MV-4-11 (cell line): ENCODE data around the gene RFX8.
A peak's percentile ranks its signal among the peaks of the same experiment; 100 is the strongest.
"Not testable (repeated sequence)": the region's sequence is repeated elsewhere in the genome, so short reads cannot be mapped to it uniquely, and the experiment has no call there.

ENCODE experiments used
- DNase-seq: peaks from one replicate; lab custom pipeline; 2025; lab: John Stamatoyannopoulos, UW

Gene RFX8

DNA sequence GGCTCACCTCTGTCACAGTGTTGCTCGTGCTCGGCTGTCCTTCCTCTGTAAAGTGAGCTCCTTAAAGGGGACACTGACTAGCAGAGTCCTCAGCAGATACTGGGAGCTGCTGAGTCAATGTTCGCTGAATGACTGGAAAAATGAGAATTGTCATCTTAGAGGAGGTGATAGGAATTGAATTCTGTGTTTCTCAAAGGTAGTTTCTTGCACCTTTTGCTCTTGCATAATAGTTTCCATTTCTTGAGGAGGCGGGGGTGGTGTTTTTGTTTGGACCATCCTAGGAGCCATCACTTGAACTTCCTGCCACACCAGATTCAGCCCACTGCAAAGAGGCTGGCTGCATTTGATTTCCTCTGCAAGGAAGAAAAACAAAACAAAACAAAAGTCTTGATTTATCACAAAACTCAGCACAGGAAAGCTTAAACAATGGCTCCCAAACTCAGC lies 11.4 kb upstream of the RFX8 start:
- no peak for DNase-seq

DNA sequence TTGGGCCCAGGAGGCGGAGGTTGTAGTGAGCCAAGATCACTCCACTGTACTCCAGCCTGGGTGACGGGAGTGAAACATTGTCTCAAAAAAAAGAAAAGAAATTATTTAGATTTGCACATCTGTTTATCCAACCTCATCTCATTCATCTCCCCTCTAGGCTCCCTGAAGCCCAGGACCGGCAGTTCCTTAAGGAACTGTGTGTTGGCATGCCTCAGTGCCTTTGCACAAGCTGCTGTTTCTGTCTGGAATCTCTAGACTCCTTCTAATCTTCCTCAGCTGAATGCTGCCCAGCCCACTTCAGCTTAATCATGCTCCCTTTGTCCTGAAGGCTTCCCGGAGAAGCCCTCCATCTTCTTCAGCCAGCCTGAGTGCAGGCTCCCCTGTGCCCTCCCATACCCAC lies 10.9 kb upstream of the RFX8 start:
- no peak for DNase-seq

DNA sequence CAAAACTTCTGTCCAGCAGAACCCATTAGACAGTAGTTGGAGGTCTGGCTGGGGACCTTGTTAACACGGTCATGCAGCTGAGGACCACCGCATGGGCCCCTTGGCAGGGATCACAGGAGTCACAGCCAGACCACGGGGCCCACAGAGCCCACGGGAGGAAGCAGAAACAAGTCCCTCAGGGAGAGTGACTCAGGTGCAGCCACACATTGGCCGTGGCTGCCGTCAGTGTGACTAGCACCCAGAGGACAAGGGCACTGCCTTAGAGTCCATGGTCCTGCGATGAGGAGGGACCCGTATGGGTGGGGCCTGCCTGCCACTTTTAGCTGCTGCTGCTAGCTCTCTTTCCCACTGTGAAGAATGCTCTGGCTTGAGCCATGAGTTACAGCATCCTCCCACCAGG lies 5.9 kb upstream of the RFX8 start:
- DNase-seq: no peak

DNA sequence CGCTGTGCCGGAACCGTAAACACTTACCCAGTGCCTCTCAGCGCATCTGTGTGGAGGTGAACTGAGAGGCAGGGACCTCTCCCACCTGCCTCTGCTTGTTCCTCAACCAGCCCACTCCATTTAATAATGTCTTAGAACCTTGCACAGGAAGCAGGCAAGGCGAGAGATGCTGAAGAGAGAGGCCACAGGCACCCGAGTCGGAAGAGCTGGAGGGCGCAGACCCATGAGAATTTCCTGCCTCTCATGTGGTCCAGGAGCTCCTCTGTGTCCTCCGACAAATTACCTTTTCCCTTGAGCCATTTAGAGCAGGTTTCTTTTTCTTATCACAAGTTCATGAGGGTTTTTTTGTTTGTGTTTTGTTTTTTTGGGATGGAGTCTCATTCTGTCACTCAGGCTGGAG lies 4.9 kb upstream of the RFX8 start:
- no peak for DNase-seq

DNA sequence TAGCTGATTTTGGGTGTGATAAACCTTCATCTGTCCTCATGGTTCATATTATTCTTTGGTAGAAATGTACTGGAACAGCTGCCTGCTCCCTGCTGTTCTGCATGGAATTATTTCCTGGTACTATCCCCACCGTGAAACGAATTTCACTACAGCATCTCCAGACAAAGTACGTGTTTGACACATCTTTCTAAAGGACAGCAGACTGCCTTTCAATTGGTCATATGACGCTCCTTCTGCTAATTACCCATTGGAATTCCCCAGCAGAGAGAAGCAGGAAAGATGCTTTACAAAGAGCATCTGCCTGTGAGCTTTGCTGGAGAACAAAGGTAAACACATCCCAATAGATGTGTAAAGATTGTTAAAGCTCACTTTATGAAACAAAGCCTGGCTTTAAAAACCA lies 4.4 kb upstream of the RFX8 start:
- no peak for DNase-seq

DNA sequence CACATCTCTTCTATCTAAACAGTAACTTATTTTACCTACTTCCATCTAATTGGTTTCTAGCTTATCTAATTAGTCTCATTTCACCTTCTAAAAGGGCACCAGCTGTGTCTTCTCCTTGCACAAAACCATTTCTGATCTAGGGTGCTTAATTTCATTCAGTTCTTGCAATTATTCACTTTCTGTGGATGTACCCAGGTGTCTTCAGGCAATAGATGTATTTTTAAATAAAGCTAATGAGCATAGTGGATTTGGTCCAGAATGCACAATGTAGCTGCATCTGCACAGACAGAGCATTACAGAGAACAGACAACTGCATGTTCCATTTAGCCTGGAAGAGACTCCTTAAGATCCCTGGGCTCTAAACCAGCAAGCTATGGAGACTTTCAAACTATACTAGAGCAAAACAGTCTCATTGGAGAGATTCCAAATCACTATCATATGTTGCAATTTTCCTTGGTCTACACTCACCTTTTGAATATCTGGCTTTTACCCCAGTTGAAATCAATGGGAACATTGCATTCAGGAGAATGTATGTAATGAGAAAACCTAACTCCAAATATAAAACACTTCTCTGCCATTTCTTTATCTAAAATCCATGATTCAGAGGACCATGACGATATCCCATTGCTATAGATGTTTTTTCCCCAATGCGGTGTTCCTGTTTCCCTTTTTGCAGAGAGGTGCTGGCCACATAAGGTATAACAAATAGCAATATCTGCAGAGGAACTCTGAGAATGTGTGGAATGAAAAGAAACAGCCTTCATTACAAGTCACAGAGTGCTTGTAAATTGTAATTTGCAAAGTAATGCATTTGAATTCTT lies 3.5 kb upstream of the RFX8 start:
- no peak for DNase-seq

DNA sequence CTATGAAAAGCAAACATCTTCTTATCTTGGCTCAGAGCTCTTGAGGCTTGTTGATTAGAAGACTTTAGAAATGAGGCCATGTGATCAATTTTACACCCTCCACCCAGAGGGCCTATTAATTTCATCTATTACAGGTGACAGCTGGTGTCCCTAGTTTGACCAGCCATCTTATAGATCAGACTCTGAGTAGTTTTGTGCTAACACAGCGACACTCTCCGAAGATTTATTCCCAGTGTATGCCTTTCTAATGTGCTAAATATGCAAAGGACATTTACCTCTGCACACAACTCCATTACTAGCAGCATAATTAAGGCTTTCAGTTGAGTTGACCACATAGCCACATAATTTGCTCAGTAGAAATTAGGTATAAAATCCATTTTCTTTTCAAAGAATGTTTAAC lies 2.6 kb upstream of the RFX8 start:
- DNase-seq: no peak

DNA sequence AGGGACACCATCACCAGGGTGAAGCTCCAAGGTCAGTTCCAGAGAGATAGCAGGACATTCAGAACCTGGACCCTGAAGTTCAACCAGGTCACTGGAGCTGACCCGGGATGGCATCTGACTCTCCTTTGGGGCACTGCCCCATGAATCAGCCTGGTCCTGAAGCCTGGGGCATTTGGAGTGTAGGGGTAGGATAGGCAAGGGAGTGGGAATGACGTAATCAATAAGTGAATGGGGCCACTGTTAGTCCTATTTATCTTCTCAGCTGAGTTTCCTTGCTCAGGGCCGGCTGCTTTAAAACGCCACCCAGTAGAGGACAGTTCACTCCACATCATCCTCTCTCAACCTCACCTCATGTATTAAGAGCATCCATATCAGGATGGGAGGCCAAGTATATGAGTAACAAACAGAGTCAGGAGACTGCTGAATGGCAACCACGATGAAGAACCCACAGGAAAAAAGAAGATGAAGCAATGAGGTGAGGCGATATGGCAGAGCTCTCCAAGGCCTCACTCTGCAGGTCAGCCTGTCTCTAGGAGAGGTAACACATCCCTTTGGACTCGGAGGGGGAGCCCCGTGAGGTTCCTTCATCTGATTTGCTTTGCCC lies 1.8 kb upstream of the RFX8 start:
- DNase-seq: peak; percentile 55

DNA sequence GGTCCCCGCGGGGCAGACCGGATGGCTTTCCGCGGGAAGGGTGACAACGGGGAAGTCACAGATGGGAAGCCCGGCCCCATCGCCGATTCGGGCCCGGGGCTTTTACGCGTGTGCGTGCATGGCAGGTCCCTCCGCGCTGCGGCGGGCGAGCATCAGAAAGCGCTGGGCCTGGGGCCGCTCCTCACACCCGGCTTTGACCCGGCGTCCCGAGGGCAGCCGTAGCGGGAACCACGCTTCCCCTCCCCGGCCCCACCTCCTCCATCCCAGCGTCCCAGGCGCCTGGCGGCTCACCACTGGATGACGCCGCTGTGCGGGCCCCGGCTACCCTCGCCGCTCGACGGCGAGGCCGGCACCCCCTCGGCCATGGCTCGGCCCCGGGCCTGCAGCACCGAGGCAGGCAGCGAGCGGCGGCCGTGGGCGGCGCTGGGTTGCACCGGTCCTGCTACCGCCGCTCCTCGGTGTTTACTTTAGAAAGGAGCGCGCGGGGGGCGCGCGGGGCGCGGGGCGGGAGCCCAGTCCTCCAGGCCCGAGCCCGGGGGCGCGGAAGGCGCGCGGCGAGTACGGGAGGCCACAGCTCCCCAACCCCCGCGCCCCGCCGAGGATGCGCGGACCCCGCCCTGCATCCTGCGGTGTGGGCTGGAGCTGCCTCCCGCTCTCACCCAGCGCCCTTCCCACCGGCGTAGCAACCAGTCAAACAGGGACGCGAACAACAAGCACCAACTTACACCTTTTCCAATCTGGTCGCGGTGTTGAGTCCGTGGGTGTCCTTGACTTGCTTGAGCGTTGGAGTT lies 806 bp downstream of the RFX8 start:
- DNase-seq: peak; percentile 49

DNA sequence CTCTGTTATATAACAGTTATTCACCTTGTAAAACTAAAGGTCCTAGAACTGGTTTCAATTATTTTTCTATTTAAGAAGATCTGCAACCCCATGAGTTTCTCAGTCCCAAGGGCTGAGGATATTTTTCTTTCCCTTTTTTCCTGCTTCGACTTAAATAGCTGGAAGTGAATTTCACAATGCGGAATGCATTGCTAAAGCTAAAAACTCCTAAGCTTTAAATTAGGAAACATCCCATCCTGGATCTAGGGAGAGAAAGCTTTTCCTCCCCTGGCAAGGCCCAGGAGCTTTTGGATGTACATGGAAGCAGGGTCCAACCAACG lies 1.4 kb downstream of the RFX8 start:
- DNase-seq: no peak

DNA sequence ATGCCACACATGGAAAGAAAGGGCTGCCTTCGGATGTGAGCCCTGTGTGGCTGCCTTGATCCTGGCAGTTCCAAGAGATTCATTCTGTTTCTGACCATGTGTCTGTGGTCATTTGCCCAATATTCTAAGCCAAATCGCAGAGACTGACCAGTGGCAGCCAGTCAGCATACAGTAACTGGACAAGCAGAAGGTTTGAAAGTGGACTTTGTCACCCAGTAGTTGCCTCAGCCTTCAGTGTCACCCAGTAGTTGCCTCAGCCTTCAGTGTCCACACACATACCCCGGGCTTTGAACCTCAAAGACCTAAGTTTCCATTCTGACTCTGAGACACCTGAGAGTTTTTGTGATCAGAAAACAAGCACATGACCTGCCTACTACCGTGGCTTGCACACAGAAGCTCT lies 5.0 kb downstream of the RFX8 start:
- DNase-seq: no peak

DNA sequence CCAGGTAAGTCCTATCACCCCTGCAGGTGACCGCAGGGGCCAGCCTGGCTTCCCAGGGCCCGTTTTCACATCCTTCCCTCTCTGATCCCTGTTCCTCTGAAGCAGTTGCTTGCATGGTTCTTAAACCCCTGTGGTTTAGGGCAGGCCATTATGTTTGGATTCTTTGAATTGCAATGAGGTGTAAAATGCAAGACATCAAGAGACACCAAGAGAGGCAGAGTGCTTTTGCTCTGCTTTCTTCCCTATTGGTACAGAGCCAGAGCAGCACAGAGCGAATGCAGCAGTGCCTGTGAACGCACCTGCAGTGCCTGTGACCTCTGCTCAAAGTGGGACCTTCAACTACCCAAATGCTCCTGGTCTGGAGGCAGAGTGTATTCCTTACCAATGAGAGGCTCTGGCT lies 7.6 kb downstream of the RFX8 start:
- peak; percentile 33 for DNase-seq

DNA sequence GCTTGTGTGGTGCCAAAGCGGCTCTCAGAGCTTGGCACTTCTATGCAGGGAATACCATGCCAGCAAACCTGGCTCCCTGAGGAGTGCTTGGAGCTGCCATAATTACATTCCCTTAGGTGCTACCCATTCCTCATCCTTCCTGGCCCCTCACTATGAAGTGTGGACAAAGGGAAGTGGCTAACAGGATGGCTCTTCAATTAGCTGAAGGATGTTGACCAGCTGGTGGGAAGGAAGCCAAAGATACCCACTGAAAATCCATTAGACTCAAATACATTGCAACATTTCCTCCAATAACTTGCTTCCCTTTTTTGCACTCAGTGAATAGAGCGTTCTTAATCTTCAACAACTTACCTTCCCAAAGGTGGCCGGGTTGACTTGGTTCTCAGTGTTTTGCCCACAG lies 8.5 kb downstream of the RFX8 start:
- DNase-seq: peak; percentile 87

DNA sequence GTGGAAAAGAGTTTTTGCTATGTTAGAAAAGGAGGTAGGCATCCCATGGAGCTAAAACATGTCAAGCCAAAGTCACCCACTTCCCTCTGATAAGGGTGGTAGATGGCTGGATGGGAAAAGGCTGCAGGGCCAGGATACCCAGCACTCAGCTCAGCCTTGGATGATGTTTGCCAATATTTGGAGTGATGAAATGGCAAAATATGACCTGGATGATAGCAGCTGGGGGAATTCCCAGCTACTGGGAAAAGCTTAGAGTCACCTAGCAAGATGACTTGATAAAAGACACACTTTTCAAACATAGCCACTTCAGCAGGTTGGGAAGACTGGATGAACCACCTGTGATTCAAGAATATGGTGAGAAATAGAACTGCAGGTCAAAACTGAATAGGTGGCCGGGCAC lies 10.1 kb downstream of the RFX8 start:
- no peak for DNase-seq

DNA sequence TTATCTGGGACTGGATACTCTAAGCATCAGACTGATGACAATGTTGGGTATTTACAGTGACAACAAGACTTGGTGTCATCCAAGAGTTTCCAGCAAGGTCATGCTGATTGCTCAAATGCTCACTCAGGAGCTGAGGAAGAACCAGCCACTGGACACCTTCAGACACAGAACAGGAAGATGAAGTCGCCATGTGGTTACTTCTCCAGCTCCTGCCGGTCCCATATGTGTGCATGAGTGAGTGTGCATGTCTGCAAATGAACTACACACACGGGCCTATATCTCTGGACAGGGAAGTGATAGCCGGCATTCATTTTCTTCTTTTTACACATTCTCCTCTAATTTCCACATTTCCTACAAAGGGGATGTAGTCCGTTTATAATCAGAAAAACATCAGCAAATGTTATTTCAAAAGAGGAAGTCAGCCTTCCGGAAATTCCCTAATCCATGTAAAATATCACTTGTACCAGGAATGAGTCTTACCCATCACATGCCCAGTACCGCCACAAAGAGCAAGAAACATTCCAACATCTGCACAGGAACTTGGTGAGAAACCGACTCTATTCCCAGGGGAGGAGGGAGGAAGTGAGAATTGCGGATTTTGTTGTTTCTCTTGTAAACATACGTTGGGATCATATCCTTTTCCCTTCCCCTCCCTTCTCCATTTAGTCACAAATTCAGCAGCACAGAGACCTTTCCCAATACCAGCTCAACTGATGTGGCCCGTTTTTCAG lies 10.8 kb downstream of the RFX8 start:
- DNase-seq: peak; percentile 93

DNA sequence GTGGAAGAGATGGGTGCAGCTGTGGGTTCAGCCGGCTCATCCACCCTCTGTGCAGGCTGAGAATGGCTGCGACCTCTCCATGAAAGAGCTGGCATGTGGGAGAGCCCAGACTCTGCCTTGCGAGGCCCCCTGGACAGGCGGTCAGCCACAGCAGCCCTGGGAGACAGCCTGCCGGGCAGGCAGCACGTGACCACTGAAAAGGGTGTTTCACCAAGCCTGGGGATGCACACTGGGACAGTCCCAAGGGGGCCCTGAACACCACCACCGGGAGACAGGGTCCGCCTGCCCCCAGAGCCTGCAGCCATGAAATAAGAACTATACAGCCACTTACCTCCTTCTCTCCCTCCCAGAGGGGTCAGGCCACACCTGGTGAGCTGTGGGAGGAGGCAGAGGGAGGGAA lies 11.5 kb downstream of the RFX8 start:
- no peak for DNase-seq

DNA sequence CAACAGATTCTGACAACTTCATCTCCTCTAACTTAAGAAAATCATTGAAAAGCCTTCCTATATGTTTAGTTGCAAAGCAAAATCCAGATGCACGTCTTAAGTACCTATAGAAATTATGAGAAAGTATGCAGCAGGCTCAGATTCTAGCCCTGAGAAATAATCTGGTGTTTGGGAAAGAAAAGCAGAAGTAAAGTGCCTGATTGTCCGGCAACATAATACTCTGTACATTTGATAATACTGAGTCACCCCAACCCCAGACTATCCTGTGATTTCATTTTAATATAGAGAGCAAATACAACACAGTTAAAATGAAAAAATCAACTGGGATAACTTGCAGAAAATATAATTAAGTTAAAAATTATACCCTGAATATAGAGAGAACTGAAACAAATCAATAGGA lies 13.5 kb downstream of the RFX8 start:
- no peak for DNase-seq

DNA sequence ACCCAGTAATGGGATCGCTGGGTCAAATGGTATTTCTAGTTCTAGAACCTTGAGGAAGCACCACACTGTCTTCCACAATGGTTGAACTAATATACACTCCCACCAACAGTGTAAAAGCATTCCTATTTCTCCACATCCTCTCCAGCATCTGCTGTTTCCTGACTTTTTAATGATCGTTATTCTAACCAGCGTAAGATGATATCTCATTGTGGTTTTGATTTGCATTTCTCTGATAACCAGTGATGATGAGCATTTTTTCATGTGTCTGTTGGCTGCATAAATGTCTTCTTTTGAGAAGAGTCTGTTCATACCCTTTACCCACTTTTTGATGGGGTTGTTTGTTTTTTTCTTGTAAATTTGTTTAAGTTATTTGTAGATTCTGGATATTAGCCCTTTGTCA lies 20.5 kb downstream of the RFX8 start:
- not testable (repeated sequence) for DNase-seq

DNA sequence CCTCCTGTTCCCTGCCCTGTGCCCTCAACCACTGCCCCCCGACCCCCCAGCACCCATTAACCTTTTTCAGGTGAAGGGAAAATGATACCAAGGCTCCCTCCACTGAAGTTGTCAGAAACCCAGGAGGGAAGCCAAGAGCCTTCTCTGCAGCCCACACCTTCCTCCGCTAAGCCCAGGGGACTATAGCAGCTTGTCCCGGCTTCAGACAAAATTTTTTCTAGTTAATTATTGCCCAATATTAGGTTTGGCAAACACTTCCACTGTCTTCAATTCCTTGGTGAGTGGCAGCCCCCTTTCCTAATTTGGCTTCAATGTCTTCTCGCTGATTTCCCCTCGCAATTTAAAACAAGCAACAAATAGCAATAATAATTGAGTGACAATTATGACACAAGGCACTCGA lies 23.9 kb downstream of the RFX8 start:
- DNase-seq: no peak

DNA sequence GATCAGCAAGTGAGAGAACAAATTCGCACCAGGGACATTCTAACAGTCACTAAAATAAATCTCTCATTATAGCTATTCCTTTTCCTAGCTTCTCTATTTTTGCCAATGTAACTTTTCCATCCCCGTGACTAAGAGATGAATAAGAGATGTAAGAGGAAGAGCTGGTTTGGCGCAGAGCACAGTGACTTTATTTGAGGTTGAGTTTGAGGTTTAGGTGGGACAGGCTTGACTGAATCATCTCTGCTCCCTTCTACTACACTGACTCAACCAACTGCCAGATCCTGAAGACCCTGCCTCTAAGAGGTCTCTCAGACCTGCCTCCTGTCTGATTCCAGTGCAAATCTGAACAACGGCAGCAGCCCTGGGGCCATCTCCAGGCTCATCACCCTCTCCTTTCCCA lies 28.0 kb downstream of the RFX8 start:
- DNase-seq: peak; percentile 93

DNA sequence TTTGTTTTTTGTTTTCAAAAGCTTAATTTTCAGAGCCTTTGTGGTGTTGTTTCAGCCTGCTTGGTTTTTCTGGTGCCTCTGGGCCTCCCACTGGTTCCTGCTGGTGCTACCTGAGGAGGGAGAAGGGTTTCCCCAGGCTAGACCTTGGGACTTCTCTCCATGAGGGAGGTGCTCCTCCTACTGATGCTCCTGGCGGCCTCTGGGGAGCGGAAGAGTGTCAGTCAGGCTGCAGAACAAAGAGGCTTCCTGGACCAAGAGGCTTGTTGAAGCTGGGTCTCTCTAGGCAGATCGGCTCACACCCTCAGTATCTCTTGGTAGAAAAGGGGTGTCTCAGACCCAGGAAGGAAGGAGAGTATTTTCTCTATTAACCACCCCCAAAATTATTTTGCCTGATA lies 32.2 kb downstream of the RFX8 start:
- DNase-seq: no peak

DNA sequence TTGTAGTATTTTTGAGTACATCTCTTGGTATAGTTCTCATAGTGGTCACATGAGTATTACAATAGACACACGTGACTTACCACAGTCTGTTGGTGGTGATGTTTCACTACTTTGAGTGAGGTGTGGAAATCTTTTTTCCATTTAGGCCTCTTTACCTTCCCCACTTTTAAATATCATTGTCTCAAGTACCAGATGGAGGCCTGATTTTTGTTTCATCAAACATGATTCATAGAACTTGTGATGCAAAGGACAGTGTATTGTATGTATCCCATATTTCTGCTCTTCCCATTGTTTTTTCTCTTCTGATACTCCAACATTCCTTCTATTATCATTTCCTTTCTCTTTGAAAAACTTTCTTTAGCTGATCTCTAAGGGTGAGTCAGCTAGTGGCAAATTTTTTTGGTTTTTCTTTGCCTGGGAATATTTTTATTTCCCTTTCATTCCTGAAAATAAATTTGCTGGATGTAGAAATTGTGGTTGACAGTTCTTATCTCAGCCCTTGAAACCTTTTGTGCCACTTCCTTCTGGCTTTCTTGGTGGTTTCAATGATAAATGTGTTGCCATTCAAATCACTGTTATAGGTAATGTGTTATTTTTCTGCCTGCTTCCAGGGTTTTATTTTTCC lies 32.8 kb downstream of the RFX8 start:
- peak; percentile 56 for DNase-seq
